K562 (cell line): ENCODE measurements around the gene ZNF544. TPM values are rescaled to one million over a fixed set of nuclear protein-coding genes. Genes with fewer than 3 reads are reported as not detected.

Experiments
- ARNT ChIP-seq, 2 experiments: fragments of 450-650 bp; IDR thresholded peaks; 2 replicates each; pipeline ENCODE4 v1.6.1; 2016; ENCODE audit warnings: mild to moderate bottlenecking in 1 of 2
- BCLAF1 ChIP-seq, 2 experiments: fragments of 450-650 bp in 1 of 2; IDR thresholded peaks; 2 replicates each; pipeline ENCODE4 v1.6.1; 2011 to 2017; ENCODE audit warnings: low read depth in 2 of 2, antibody characterized with exemption in 1 of 2, borderline replicate concordance in 1 of 2, low read length in 1 of 2, mild to moderate bottlenecking in 1 of 2, mixed read lengths in 1 of 2; ENCODE audit not compliant: control insufficient read depth in 1 of 2
- BHLHE40 ChIP-seq: IDR thresholded peaks from 2 replicates; pipeline ENCODE4 v1.6.1; 2011; ENCODE audit warnings: low read length, improper control_type of control experiment
- CUX1 ChIP-seq: fragments of 200-800 bp; sonication (Bioruptor generic); IDR thresholded peaks from 2 replicates; pipeline ENCODE4 v1.6.1; 2016; ENCODE audit warnings: missing genetic modification characterization, missing compliant biosample characterization
- E2F1 ChIP-seq: sonication (generic); formaldehyde crosslinking; IDR thresholded peaks from 2 replicates; pipeline ENCODE4 v1.8.1; 2023; ENCODE audit warnings: mild to moderate bottlenecking, missing genetic modification reagents, moderate library complexity
- EP400 ChIP-seq: fragments of 450-650 bp; IDR thresholded peaks from 2 replicates; pipeline ENCODE4 v1.6.1; 2017; ENCODE audit warnings: antibody characterized with exemption, mild to moderate bottlenecking, moderate library complexity
- ETV5 ChIP-seq: sonication (generic); formaldehyde crosslinking; IDR thresholded peaks from 2 replicates; pipeline ENCODE4 v1.4.0; 2020; ENCODE audit warnings: low read depth, mild to moderate bottlenecking, missing genetic modification reagents
- FOXP1 ChIP-seq: sonication (generic); formaldehyde crosslinking; IDR thresholded peaks from 2 replicates; pipeline ENCODE4 v1.8.0; 2022; ENCODE audit warnings: mild to moderate bottlenecking, missing genetic modification reagents
- GTF2F1 ChIP-seq: IDR thresholded peaks from 2 replicates; pipeline ENCODE4 v1.6.1; 2011; ENCODE audit warnings: low read depth, low read length, improper control_type of control experiment
- HDAC6 ChIP-seq: IDR thresholded peaks from 2 replicates; pipeline ENCODE4 v1.6.1; 2012; ENCODE audit warnings: low read depth, mild to moderate bottlenecking, control low read depth, inconsistent platforms, low read length, moderate library complexity
- MECOM ChIP-seq: fragments of 250-450 bp; sonication (Bioruptor Pico); IDR thresholded peaks from 2 replicates; pipeline ENCODE4 v1.8.0; 2022; ENCODE audit warnings: inconsistent platforms
- NFXL1 ChIP-seq: fragments of 450-650 bp; formaldehyde crosslinking; IDR thresholded peaks from 2 replicates; pipeline ENCODE4 v1.4.0; 2021; ENCODE audit warnings: mild to moderate bottlenecking
- RB1 ChIP-seq: fragments of 450-650 bp; IDR thresholded peaks from 2 replicates; pipeline ENCODE4 v1.6.1; 2017; ENCODE audit warnings: low read depth, mild to moderate bottlenecking
- SMC3 ChIP-seq: conservative IDR thresholded peaks from 2 replicates; pipeline ENCODE4 v1.6.1; 2011; ENCODE audit warnings: low read depth, low read length, improper control_type of control experiment; ENCODE audit not compliant: insufficient read depth
- SREBF2 ChIP-seq: sonication (generic); formaldehyde crosslinking; IDR thresholded peaks from 2 replicates; pipeline ENCODE4 v1.4.0; 2020; ENCODE audit warnings: mild to moderate bottlenecking, missing genetic modification reagents
- XRCC3 ChIP-seq: fragments of 450-650 bp; IDR thresholded peaks from 2 replicates; pipeline ENCODE4 v1.6.1; 2017; ENCODE audit warnings: mild to moderate bottlenecking, moderate library complexity
- ZEB2 ChIP-seq: fragments of 450-650 bp; IDR thresholded peaks from 2 replicates; pipeline ENCODE4 v1.6.1; 2016
- ZNF174 ChIP-seq: fragments of 250-450 bp; sonication (Bioruptor Pico); IDR thresholded peaks from 2 replicates; pipeline ENCODE4 v1.4.0; 2020; ENCODE audit warnings: mild to moderate bottlenecking
- ZNF445 ChIP-seq: fragments of 250-450 bp; sonication (Bioruptor Pico); IDR thresholded peaks from 2 replicates; pipeline ENCODE4 v1.4.0; 2020; ENCODE audit warnings: low read depth, mild to moderate bottlenecking, moderate library complexity
- polyA plus RNA-seq, 8 experiments: library from polyadenylated mRNA; depleted of rRNA in 4 of 8; stranded (reverse) in 5 of 8; unstranded in 3 of 8; fragments of >200 nt; fragmentation: Nextera tagmentation in 2 of 8; fragmentation: Illumina TruSeq in 1 of 8; extraction: Ambion mirVana in 2 of 8; extraction: Trizol in 1 of 8; gene quantifications; 2 replicates each; pipeline versions ENCODE4 v1.2.1 to v1.2.3, GENCODE V29; 2011 to 2014; ENCODE audit warnings: inconsistent platforms in 1 of 8, missing spikeins in 1 of 8
- total RNA-seq, 7 experiments: library from RNA; depleted of rRNA in 6 of 7; stranded (reverse); fragments of >200 nt in 6 of 7; fragmentation: Illumina TruSeq in 2 of 7; extraction: Trizol in 2 of 7; gene quantifications; 2 replicates each; pipeline versions ENCODE4 v1.2.1 to v1.2.3, GENCODE V29; 2011 to 2021; ENCODE audit warnings: low replicate concordance in 1 of 7

The ZNF544 gene
- total and polyA plus RNA-seq, 9 of the 15 experiments (the other 6 are each of a cell fraction or from before 2014, with no cell fraction given), result 23.6 to 59.0 (median 41.4) TPM

- peak; percentile 97 for TF ChIP-seq ETV5
- TF ChIP-seq SMC3, result no peak; the same call in 1 of the 2 replicates
- TF ChIP-seq MECOM (CRISPR knock-in tag), result no peak
- no peak for TF ChIP-seq GTF2F1
- TF ChIP-seq E2F1 (CRISPR knock-in tag), result peak; percentile 53; the same call in 1 of the 2 replicates
- TF ChIP-seq FOXP1 (CRISPR knock-in tag), result peak; percentile 39; the same call in 1 of the 2 replicates
- TF ChIP-seq BCLAF1 (IDR thresholded peaks at IDR 0.05; ENCODE audit: borderline replicate concordance in 1 of 2, control insufficient read depth in 1 of 2, low read depth in 2 of 2, low read length in 1 of 2), result peak in 1 of 2 experiments; percentile 62; a peak in 1 of 4 replicates
- no peak for TF ChIP-seq ZNF445 (CRISPR knock-in tag)
- no peak for TF ChIP-seq NFXL1
- TF ChIP-seq RB1, result peak; percentile 56; the same call in 1 of the 2 replicates
- no peak for TF ChIP-seq ZNF174 (CRISPR knock-in tag)
- no peak for TF ChIP-seq SREBF2
- peak; percentile 96 for TF ChIP-seq EP400
- no peak for TF ChIP-seq XRCC3
- 0 out of 2 replicates have a peak, but pooled peaks have one; percentile 53 for TF ChIP-seq HDAC6
- 0 out of 4 replicates have a peak, but pooled peaks of 1 of the 2 experiments have one; percentile 8 for TF ChIP-seq ARNT (IDR thresholded peaks at IDR 0.05)
- TF ChIP-seq CUX1 (CRISPR knock-in tag), result no peak
- TF ChIP-seq BHLHE40, result peak; percentile 75
- TF ChIP-seq ZEB2, result peak; percentile 73
These were observed 76.6 kb downstream of the ZNF544 start, which contains the start of gene ERVK3-1 (continued) for GRCh38 chr19:58305065-58305931.
